ENCODE results near the gene WFIKKN1.

DNA sequence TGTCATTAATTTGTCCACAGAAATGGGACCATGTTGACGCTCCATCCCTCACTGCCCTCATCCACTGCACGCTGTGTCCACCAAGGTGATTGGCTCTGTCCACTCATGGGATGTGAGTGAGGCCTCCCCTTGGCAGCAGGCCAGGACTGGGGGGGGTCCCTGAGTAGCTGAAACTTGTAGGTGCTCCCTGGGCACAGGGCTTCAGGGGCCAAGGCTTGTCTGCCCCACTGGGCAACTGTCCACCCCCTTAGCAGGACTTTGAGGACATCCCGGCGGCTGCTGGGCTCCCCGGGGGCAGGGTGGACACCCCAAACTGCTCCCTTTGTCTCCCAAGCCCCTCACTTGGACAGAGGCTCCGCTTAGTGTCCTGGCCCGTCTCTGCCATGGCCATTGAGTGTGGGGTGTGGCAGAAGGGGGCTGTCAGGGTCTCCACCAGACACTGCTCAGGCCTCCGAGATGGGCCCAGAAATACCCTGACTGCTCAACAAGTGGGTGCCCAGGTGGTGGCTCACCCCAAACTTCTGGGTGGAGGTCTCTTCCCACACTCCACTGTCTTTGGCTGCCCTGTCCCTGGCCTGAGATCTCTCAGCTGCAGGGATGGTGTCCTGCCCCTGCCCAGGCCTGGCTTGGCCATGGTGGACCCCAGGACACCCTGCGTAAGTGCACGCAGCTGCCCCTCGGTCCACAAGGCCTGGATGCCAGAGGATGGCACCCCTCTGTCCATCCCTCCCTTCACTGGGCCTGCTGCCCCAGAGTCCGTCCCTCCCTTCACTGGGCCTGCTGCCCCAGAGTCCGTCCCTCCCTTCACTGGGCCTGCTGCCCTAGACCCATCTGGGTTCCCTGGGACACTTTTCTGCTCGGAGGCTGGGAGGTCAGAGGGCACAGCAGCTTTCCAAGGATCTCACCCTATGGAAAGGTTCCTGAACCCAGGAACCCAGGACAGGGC, 43.9 kb upstream of the WFIKKN1 start:
- peak; percentile 82 for TF ChIP-seq POLR2A (IDR thresholded peaks at IDR 0.05; ENCODE audit: low read length)
- no peak for TF ChIP-seq GATA1 (IDR thresholded peaks at IDR 0.05; ENCODE audit: low read depth, low read length)
